ENCODE data around the gene REEP3.

The REEP3 gene

DNA sequence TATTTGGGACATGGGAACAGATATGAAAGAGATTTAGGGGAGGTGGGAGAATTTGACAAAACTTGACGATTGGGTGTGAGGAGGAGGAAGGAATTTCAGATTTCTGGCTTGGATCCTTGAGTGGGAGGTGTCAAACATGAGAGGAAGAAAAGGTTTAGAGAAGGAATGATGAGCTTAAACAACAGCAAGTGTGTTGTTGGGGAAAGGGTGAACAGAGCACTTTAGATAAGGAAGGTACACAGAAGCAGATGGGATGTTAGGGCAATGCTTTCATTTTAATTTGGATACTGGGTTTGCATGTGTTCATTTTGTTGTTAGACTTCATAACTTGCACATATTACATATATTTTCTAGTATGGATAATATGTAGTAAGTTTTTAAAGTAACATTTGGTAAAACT, 23.2 kb downstream of the REEP3 start:
- no peak for DNase-seq
- Histone ChIP-seq H3K4ac (ENCODE audit: low read depth in 1 of 2, low read length in 2 of 2) (no peak overlapping the region), H4K8ac (ENCODE audit: low read length) (no peak overlapping the region), H2BK120ac (ENCODE audit: low read depth, low read length) (no peak overlapping the region), H3K23ac (ENCODE audit: low read length in 2 of 2) (no peak overlapping the region), H3K27me3 (ENCODE audit: control insufficient read depth in 1 of 2, insufficient read depth in 1 of 2, low read length in 2 of 2) (no peaks in the 10 kb centered on the region), H3K4me3 (ENCODE audit: insufficient read depth in 1 of 2, low read depth in 1 of 2, low read length in 2 of 2) (no peak overlapping the region), H3K14ac (ENCODE audit: low read length in 2 of 2) (no peak overlapping the region), H2AK5ac (ENCODE audit: low read length, severe bottlenecking) (no peak overlapping the region), H2AFZ (ENCODE audit: low read depth, low read length) (no peak overlapping the region), H4K91ac (ENCODE audit: low read length) (no peak overlapping the region), H3K4me1 (ENCODE audit: control insufficient read depth, insufficient read depth, low read depth, low read length) (peaks cover 3% of the 10 kb centered on the region), H2BK15ac (ENCODE audit: low read depth, poor library complexity, severe bottlenecking) (no peak overlapping the region), H3K79me1 (replicated peaks; ENCODE audit: low read length, poor library complexity, severe bottlenecking) (peaks cover 16% of the 10 kb centered on the region), H3K18ac (ENCODE audit: low read depth in 1 of 2, low read length in 2 of 2) (no peak overlapping the region), H3K27ac (ENCODE audit: low read length, poor library complexity, severe bottlenecking) (no peak overlapping the region), H3K9me3 (ENCODE audit: control insufficient read depth, low read length) (no peaks in the 10 kb centered on the region), H2BK12ac (ENCODE audit: low read length in 2 of 2) (no peak overlapping the region), H3K36me3 (ENCODE audit: control insufficient read depth in 1 of 2, insufficient read depth in 2 of 2, low read depth in 1 of 2, low read length in 2 of 2) (no peaks in the 10 kb centered on the region), H3K4me2 (ENCODE audit: low read length, poor library complexity, severe bottlenecking) (no peak overlapping the region), H3K9ac (ENCODE audit: low read length) (no peak overlapping the region), H2BK5ac (ENCODE audit: low read depth, low read length, poor library complexity, severe bottlenecking) (no peak overlapping the region)
- WGBS, result 94% methylated on average over 1 of the region's 1 CpG

DNA sequence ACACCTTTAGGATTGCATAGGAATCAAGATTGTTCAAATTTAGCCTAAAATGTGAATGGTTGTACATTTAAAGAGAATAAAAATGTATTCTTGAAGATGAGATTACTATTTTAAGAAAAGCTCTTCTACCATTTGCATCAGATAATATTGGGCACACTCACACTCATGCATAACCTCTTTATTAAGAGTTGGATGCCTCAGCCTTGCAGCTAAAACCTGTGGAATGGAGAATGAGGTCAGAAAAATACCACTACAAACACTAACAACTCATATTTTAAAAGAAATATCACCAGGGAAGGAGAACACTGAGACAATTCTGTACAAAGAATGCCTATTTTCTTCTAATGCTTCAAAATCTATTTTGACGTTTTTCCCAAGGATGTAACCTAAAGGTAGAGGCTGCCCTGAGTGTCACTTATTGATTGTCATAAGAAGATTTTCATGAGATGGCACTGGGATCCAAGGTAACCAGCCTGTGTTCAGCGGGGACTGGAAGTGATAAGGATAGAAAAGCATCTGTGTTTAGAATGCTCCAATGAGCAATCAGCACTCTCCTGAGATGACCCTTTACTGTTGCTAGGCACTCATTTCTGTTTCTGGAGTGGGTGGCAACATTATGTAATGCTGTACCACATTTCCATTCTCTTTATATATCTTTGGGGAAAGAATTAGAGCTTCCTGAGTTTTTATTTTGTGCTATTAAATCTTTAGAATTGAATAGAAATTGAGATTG, 26.6 kb downstream of the REEP3 start:
- Histone ChIP-seq H2BK5ac (ENCODE audit: low read depth, low read length, poor library complexity, severe bottlenecking) (no peak overlapping the region), H3K14ac (ENCODE audit: low read length in 2 of 2) (no peak overlapping the region), H4K91ac (ENCODE audit: low read length) (no peak overlapping the region), H2BK12ac (ENCODE audit: low read length in 2 of 2) (no peak overlapping the region), H3K36me3 (ENCODE audit: control insufficient read depth in 1 of 2, insufficient read depth in 2 of 2, low read depth in 1 of 2, low read length in 2 of 2) (no peaks in the 10 kb centered on the region), H2BK120ac (ENCODE audit: low read depth, low read length) (no peak overlapping the region), H3K27me3 (ENCODE audit: control insufficient read depth in 1 of 2, insufficient read depth in 1 of 2, low read length in 2 of 2) (no peaks in the 10 kb centered on the region), H3K23ac (ENCODE audit: low read length in 2 of 2) (no peak overlapping the region), H3K4me3 (ENCODE audit: insufficient read depth in 1 of 2, low read depth in 1 of 2, low read length in 2 of 2) (no peak overlapping the region), H3K18ac (ENCODE audit: low read depth in 1 of 2, low read length in 2 of 2) (no peak overlapping the region), H3K9me3 (ENCODE audit: control insufficient read depth, low read length) (no peaks in the 10 kb centered on the region), H3K79me1 (replicated peaks; ENCODE audit: low read length, poor library complexity, severe bottlenecking) (peaks cover 16% of the 10 kb centered on the region), H4K8ac (ENCODE audit: low read length) (no peak overlapping the region), H3K4me2 (ENCODE audit: low read length, poor library complexity, severe bottlenecking) (no peak overlapping the region), H2AK5ac (ENCODE audit: low read length, severe bottlenecking) (no peak overlapping the region), H3K4me1 (ENCODE audit: control insufficient read depth, insufficient read depth, low read depth, low read length) (peaks cover 1% of the 10 kb centered on the region), H3K9ac (ENCODE audit: low read length) (peak overlapping the region; percentile 34), H3K4ac (ENCODE audit: low read depth in 1 of 2, low read length in 2 of 2) (no peak overlapping the region), H2AFZ (ENCODE audit: low read depth, low read length) (no peak overlapping the region), H2BK15ac (ENCODE audit: low read depth, poor library complexity, severe bottlenecking) (no peak overlapping the region), H3K27ac (ENCODE audit: low read length, poor library complexity, severe bottlenecking) (no peak overlapping the region)
- DNase-seq, result peak; percentile 28
- WGBS, result 100% methylated on average over 2 of the region's 2 CpGs

DNA sequence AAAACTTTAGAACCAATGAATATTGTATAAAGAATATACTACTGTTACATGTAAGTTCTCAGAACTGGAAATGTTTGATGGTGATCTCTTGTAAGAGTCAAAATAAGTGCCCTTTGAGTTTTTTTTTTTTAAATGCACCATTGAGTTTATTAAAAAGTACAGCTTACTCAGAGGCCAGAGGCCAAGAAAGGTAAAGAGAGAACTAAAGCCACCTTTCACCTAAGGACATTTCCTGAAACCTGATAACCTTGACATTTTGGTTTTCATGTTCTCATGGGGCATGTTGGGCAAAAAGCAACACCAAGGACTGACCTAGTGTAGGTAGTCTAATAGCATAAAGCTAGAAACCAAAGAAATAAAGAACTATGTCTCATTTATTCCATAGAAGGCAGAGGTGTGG, 27.7 kb downstream of the REEP3 start:
- H3K9me3 ChIP-seq (ENCODE audit: control insufficient read depth, low read length), result no peaks in the 10 kb centered on the region
- H3K9ac ChIP-seq (ENCODE audit: low read length), result no peak overlapping the region
- H4K8ac ChIP-seq (ENCODE audit: low read length), result no peak overlapping the region
- no peak overlapping the region for H2AFZ ChIP-seq (ENCODE audit: low read depth, low read length)
- H2BK12ac ChIP-seq (ENCODE audit: low read length in 2 of 2), result no peak overlapping the region
- H3K4me1 ChIP-seq (ENCODE audit: control insufficient read depth, insufficient read depth, low read depth, low read length), result no peaks in the 10 kb centered on the region
- peaks cover 13% of the 10 kb centered on the region for H3K79me1 ChIP-seq (replicated peaks; ENCODE audit: low read length, poor library complexity, severe bottlenecking)
- DNase-seq, result no peak
- H3K4me3 ChIP-seq (ENCODE audit: insufficient read depth in 1 of 2, low read depth in 1 of 2, low read length in 2 of 2), result no peak overlapping the region
- H2AK5ac ChIP-seq (ENCODE audit: low read length, severe bottlenecking), result no peak overlapping the region
- no peak overlapping the region for H3K27ac ChIP-seq (ENCODE audit: low read length, poor library complexity, severe bottlenecking)
- no peak overlapping the region for H2BK5ac ChIP-seq (ENCODE audit: low read depth, low read length, poor library complexity, severe bottlenecking)
- no peak overlapping the region for H2BK120ac ChIP-seq (ENCODE audit: low read depth, low read length)
- no peaks in the 10 kb centered on the region for H3K36me3 ChIP-seq (ENCODE audit: control insufficient read depth in 1 of 2, insufficient read depth in 2 of 2, low read depth in 1 of 2, low read length in 2 of 2)
- no peak overlapping the region for H3K14ac ChIP-seq (ENCODE audit: low read length in 2 of 2)
- H3K4ac ChIP-seq (ENCODE audit: low read depth in 1 of 2, low read length in 2 of 2), result no peak overlapping the region
- no peak overlapping the region for H3K18ac ChIP-seq (ENCODE audit: low read depth in 1 of 2, low read length in 2 of 2)
- H3K4me2 ChIP-seq (ENCODE audit: low read length, poor library complexity, severe bottlenecking), result no peak overlapping the region
- H2BK15ac ChIP-seq (ENCODE audit: low read depth, poor library complexity, severe bottlenecking), result no peak overlapping the region
- H3K27me3 ChIP-seq (ENCODE audit: control insufficient read depth in 1 of 2, insufficient read depth in 1 of 2, low read length in 2 of 2), result no peaks in the 10 kb centered on the region
- no peak overlapping the region for H4K91ac ChIP-seq (ENCODE audit: low read length)
- H3K23ac ChIP-seq (ENCODE audit: low read length in 2 of 2), result no peak overlapping the region

DNA sequence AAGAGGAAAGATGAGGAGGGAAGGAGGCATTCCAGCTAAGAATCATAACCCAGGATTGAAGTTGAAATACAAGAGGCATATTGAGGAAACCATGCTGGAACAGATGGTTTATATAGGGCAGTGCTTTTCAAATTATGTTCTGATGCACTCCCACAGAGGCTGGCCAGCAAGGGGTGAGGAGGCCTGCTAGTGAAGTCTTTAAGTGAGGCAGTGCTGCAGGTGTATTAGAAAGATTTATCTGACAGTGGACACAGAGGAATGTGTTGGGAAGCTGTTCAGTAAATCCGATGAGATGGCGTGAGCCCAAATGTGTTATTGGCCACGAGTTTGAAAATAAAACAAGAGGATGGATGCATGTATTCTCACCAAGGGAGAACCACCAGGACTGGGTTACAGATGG, 28.6 kb downstream of the REEP3 start:
- Histone ChIP-seq H2AK5ac (ENCODE audit: low read length, severe bottlenecking) (no peak overlapping the region), H3K23ac (ENCODE audit: low read length in 2 of 2) (no peak overlapping the region), H3K36me3 (ENCODE audit: control insufficient read depth in 1 of 2, insufficient read depth in 2 of 2, low read depth in 1 of 2, low read length in 2 of 2) (no peaks in the 10 kb centered on the region), H2BK5ac (ENCODE audit: low read depth, low read length, poor library complexity, severe bottlenecking) (no peak overlapping the region), H3K9me3 (ENCODE audit: control insufficient read depth, low read length) (no peaks in the 10 kb centered on the region), H3K14ac (ENCODE audit: low read length in 2 of 2) (no peak overlapping the region), H3K4me1 (ENCODE audit: control insufficient read depth, insufficient read depth, low read depth, low read length) (no peaks in the 10 kb centered on the region), H3K27me3 (ENCODE audit: control insufficient read depth in 1 of 2, insufficient read depth in 1 of 2, low read length in 2 of 2) (no peaks in the 10 kb centered on the region), H3K4me3 (ENCODE audit: insufficient read depth in 1 of 2, low read depth in 1 of 2, low read length in 2 of 2) (no peak overlapping the region), H4K91ac (ENCODE audit: low read length) (no peak overlapping the region), H3K18ac (ENCODE audit: low read depth in 1 of 2, low read length in 2 of 2) (no peak overlapping the region), H2BK12ac (ENCODE audit: low read length in 2 of 2) (no peak overlapping the region), H2BK120ac (ENCODE audit: low read depth, low read length) (no peak overlapping the region), H3K4ac (ENCODE audit: low read depth in 1 of 2, low read length in 2 of 2) (no peak overlapping the region), H3K79me1 (replicated peaks; ENCODE audit: low read length, poor library complexity, severe bottlenecking) (peaks cover 10% of the 10 kb centered on the region), H3K4me2 (ENCODE audit: low read length, poor library complexity, severe bottlenecking) (no peak overlapping the region), H3K27ac (ENCODE audit: low read length, poor library complexity, severe bottlenecking) (no peak overlapping the region), H2BK15ac (ENCODE audit: low read depth, poor library complexity, severe bottlenecking) (no peak overlapping the region), H3K9ac (ENCODE audit: low read length) (no peak overlapping the region), H4K8ac (ENCODE audit: low read length) (no peak overlapping the region), H2AFZ (ENCODE audit: low read depth, low read length) (no peak overlapping the region)
- no peak for DNase-seq
- 96% methylated on average over 3 of the region's 3 CpGs for WGBS

Measured in mesenchymal stem cell (in vitro differentiated cells and primary cell).